DMS153 treated with DMSO at 0.1 percent for 48 hours (cell line): ENCODE results near the gene ZNF609.
A peak's percentile ranks its signal among the peaks of the same experiment; 100 is the strongest.

Source experiments
- DNase-seq: peaks from one replicate; lab custom pipeline; 2025; ENCODE audit not compliant: unreplicated experiment; lab: John Stamatoyannopoulos, UW

Gene ZNF609, protein sequence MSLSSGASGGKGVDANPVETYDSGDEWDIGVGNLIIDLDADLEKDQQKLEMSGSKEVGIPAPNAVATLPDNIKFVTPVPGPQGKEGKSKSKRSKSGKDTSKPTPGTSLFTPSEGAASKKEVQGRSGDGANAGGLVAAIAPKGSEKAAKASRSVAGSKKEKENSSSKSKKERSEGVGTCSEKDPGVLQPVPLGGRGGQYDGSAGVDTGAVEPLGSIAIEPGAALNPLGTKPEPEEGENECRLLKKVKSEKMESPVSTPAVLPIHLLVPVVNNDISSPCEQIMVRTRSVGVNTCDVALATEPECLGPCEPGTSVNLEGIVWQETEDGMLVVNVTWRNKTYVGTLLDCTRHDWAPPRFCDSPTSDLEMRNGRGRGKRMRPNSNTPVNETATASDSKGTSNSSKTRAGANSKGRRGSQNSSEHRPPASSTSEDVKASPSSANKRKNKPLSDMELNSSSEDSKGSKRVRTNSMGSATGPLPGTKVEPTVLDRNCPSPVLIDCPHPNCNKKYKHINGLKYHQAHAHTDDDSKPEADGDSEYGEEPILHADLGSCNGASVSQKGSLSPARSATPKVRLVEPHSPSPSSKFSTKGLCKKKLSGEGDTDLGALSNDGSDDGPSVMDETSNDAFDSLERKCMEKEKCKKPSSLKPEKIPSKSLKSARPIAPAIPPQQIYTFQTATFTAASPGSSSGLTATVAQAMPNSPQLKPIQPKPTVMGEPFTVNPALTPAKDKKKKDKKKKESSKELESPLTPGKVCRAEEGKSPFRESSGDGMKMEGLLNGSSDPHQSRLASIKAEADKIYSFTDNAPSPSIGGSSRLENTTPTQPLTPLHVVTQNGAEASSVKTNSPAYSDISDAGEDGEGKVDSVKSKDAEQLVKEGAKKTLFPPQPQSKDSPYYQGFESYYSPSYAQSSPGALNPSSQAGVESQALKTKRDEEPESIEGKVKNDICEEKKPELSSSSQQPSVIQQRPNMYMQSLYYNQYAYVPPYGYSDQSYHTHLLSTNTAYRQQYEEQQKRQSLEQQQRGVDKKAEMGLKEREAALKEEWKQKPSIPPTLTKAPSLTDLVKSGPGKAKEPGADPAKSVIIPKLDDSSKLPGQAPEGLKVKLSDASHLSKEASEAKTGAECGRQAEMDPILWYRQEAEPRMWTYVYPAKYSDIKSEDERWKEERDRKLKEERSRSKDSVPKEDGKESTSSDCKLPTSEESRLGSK (N-terminal part only)

DNA sequence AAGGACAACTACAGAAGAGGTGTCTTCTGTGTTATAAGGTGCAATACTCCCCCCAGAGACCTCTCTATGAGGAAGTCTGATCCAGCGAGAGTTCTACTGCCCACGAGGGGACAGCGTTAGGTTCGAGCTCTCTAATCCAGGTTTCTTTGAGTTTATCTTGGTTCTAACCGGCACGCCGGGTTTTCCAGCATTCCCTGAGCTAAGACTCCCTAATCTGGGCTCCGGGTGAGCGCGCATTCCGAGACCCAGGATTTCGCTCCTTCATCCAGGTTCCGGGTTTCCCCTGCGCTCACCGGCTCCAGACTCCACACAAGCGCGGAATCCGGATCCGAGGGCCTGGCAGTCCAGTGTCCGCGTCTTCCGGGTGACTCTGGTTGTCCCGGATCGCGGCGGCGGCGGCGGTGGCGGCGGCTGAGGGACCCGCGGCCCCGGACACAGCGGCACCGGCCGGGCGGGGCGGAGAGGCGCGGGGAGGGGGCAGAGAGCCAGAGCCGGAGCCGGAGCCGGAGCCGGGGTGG, at the start of gene ZNF609:
ZNF609 (plus strand) TSS at position 373 of the 518 bp plus-strand sequence. CDS start 38,842 bp downstream, outside the sequence.
- peak; percentile 57 for DNase-seq

GRCh38 chr15:64412216-64412615, 48.2 kb upstream of the ZNF609 start:
- no peak for DNase-seq

DNA sequence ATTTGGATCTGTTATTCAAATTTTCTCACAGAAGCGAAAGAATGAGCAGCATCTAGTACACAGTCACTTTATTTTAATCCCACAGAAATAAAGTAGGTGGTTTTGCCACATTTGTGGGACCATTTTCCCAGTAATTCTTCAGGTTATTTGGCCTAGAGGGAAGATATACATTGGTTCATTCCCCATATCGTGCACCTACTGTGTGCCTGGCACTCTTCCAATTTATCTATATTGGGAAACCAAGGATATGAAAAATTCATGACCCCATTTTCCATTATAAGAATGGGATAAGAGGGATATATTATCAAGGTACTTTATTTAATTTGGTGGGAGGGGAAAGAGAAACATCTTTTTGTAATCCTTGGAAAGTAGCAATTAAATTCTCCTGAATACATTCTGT, 37.7 kb upstream of the ZNF609 start:
- no peak for DNase-seq

DNA sequence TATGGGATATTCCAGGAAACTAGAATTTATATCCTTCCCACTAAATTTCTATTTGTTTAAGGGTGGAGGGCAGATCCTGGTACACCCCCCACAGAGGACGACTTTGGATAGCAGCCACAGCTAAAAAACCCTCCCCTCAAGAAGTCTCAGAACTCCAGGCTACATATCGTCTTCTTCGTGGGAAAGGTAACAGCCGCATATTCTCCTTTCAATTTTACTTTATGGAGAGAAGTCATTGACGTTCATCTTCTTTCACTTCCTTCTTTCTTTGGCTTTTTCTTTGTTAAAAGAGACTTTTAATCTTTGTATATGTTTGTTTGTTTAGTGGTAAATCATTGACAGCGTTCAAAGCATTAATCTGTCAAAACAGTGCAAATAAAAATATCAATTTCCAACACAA, 36.4 kb upstream of the ZNF609 start:
- no peak for DNase-seq

GRCh38 chr15:64425221-64425620, 35.2 kb upstream of the ZNF609 start:
- no peak for DNase-seq

GRCh38 chr15:64426845-64427465, 33.4 kb upstream of the ZNF609 start:
- DNase-seq, result no peak

GRCh38 chr15:64429448-64429847, 30.9 kb upstream of the ZNF609 start:
- DNase-seq, result no peak

DNA sequence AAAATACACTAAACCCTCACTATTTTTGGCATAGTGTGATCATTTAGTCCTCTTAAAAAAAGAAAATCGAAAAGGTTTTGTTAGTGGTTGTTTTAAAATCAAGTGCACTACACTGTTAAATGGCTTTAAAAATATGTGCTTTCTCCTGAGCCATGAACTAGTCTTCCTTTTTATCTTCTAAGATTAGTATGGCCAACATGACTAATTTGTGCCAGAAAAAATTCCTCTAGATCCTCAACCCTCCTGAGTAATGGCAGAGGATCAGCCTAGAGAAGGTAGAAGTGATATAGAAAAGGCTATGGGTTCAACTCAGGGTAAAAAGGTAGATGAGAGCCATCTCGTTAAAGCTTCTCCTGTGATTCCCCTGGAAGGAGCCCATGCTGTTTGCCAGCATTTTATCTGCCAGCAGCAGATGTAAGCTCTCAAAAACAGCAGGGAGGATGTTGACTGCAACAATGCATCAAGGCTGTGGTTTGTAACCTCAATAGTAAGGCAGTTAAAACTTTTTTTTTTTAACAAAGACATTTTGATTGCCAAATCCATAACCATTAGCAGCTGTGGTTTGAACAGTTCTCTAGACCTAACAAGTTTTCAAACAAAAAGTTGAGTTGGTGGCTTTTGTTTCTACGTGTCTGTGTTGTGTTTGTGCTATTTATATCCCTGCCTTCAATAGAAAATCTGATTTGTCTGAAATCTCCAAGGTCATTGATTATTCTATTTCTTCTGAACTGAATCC, 30.2 kb upstream of the ZNF609 start:
- no peak for DNase-seq

- DNase-seq, result no peak
Observed at GRCh38 chr15:64437982-64438381, 22.4 kb upstream of the ZNF609 start.

DNA sequence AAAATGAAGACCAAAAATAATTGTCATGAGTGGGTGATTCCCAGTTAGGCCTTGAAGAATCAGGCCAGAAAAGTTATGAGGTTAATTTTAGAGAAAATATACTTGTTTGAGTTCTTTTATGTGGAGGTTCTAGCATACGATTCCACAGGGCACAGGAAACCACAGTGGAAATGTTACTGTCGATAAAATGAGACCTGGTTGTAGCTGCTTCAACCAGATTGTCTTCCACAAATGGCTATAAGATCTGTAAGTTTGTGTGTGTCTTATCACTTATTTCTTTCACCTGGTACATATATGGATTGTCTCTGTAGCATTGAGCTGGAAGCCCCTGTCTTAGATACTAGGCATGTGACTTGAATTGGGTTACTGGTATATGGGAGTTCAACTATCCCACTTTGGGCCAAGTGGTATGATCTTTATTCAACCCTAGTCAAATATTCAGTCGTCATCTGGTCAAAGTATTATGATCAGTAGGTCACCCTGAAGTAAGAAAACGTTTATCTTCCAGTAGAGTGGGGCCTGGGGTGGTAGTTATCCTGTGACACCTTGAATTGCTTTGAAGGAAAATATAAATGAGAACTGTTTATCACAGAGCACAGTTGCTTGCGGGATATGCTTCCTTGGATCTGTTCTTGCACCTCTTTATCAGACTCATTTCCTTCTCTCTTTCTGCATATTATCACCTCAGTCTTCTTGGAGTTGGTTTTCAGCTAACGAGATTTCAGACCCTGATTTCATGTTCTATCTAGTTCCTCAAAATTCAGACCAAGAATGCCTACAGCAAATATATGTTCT, 21.5 kb upstream of the ZNF609 start:
- no peak for DNase-seq

DNA sequence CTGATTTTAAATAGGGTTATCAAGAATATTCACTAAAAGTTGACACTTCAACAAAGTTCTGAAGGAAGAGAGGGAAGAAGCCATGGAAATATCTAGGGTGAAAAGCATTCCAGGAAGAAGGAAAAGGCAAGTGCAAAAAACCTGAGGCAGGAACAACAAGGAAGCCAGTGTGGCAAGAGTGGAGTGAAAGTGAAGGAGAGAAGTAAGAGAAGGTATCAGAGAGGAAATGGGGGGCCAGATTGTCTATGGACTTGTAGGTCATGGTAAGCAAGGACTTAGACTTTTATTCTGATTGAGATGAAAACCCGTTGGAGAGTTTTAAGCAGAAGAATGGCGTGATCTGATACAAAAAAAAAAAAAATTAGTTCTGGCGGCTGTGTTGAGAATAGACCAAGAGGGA, 18.5 kb upstream of the ZNF609 start:
- no peak for DNase-seq

- no peak for DNase-seq
Observed at GRCh38 chr15:64443016-64443415, 17.4 kb upstream of the ZNF609 start.

DNA sequence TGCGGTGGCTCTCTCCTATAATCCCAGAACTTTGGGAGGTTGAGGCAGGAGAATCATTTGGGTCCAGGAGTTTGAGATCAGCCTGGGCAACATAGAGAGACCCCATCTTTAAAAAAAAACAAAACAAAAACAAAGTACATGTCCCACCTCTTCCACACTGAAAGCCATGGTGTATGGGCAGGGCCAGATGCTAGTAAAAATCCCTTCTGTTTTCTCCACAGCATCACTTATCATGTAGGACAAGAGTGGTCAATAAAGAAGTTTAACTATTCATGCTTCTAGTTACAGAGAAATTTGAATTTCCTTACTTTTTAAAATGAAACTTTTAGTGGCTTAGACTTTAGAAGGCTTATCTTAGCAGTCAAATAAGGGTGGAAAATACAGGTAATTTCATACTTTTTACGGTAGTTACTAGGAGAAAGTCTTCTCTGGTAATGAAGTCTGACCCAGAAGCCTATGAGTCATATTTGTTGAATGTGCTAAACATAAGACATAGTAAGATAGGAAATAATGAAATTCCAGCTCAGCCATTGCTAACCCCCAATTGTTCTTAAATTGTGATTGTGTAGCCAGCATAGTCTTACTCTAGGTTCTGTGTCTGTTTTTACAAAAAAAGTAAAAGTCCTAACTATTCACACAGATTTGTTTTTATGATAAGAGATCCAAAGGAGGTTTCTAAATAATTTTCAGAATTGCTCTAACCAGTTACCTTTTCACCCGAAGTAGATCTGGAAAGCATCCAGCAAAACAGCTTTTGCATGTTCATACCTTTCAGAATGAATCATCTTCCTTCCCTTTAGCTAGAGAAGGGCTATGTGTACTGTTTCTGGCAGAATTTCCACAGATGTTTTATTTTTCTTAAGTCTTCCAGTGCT, 16.4 kb upstream of the ZNF609 start:
- no peak for DNase-seq

- no peak for DNase-seq
Observed at GRCh38 chr15:64444836-64445235, 15.5 kb upstream of the ZNF609 start.

- no peak for DNase-seq
Observed at GRCh38 chr15:64447536-64448315, 12.7 kb upstream of the ZNF609 start.

DNA sequence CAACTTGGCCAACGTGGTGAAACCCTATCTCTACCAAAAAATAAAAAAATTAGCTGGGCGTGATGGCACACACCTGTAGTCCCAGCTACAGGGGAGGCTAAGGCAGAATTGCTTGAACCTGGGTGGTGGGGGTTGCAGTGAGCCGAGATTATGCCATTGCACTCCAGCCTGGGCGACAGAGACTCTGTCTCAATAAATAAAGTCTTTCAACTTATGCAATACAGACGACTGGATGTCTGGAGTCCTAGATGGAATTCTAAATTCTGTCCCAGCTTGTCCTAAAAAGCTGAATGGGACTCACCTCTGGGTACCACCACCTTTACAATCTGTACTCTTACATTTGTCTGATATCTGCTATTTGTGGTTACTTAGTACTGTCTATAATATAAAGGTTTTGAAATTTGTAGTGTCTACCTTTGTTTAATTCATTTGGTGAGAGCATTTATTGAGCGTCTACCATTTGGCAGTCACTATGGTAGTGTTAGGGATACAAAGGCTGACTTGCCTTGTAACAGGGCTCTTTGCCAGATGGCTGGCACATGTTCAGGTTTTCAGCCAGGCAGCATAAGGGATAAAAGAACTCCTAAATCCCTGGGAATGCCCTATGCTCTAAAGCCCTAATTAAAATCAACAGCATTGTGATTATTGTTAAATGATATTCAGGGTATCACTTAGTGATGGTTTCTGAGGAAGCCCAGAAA, 7.2 kb upstream of the ZNF609 start:
- DNase-seq, result peak; percentile 58

GRCh38 chr15:64453689-64454037, 6.7 kb upstream of the ZNF609 start:
- no peak for DNase-seq
